Activated CD4-positive, CD25-positive, alpha-beta regulatory T cell (primary cell): ENCODE measurements around the gene WDR91.

Experiments
- DNase-seq, 4 experiments: peaks; one replicate each; lab custom pipeline; 2025; lab: John Stamatoyannopoulos, UW

The WDR91 gene

GRCh38 chr7:135197906-135198655 is 13.2 kb downstream of the WDR91 start:
- DNase-seq, result no peak

GRCh38 chr7:135197343-135197742 is 14.0 kb downstream of the WDR91 start:
- DNase-seq, result no peak

GRCh38 chr7:135195968-135196629 is 15.2 kb downstream of the WDR91 start:
- no peak for DNase-seq

DNA sequence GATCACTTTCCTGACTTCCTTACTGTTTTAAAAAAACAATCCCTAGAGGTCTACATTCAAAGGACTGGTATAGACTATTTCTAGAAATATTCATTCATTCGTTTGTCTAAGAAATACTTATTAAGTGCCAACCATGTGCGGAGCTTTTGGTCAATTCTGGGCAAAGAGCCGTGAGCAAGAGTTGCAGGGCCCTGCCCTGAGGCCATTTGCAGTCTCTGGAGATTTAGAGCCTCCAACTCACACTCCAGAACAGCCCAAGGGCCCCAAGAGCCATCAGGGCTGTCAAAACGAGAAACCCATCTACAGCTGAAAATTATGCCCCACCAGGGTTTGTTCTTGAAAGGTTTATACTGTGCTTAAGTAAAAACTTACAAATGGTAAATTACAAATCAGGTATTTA is 16.2 kb downstream of the WDR91 start:
- DNase-seq, result no peak

GRCh38 chr7:135194494-135195095 is 16.7 kb downstream of the WDR91 start:
- no peak for DNase-seq

DNA sequence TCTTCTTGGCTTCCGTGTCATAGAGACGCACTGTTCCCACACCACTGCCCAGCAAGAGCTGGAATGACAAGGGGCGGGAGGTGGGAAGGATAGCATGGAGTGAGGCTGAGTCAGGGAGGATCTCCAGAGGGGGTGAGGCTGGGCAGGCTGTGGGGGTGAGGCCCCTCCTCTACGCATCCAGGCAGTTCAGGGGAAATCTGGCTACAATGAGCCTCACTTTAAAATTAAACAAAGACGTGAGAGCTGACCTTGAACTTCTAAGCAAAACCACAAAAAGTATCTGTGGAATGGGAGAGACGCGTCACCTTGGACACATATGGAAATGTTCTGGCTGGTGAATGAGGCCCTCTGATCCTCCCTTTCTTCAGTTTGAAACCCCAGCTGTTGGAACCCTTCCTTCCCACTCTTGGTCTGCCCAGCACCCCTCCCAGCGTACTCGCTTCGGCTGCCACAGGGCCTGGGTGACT is 17.7 kb downstream of the WDR91 start:
- no peak for DNase-seq

- no peak for DNase-seq
Measured at GRCh38 chr7:135192914-135193536, 18.3 kb downstream of the WDR91 start.

GRCh38 chr7:135190703-135191102 is 20.6 kb downstream of the WDR91 start:
- no peak for DNase-seq

DNA sequence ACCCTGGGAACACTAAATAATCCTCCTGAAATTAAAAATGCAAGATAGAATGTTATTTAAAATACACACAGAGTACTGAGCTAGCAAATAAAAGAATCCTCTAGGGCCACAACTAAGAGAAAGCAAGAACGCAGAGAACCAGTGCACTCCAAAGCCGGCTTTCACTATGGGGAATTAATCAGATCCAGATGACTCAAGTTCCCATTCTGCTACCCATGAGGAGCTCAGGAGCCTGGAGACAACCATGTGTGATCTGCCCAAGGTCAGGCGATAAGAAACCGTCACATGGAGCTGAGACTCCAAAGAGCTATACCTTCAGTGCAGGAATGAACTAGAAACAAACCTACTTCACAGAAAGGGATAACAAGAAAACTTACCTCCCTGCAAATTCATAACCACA is 21.4 kb downstream of the WDR91 start:
- DNase-seq, result no peak

DNA sequence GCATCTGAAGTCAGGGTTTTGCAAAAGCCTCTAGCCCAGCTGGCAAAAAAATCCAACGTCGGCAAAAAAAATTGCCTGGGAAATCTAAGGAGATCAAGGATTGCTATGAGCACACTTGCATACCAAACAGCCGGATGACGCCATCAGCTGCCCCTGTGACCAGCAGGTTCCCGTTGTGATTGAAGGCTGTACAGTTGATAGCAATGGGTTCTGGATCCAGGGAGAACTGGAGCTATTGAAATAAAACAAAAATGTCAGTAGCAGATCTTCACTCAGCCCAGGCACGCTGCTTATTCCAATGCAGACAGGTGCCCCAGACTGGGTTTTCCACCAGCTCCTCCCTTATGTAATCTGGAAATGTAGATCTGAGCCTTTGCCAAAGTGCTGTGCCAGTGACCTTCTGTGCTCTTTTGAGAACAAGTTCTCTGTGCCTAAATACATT is 22.1 kb downstream of the WDR91 start:
- DNase-seq, result no peak

- no peak for DNase-seq
Measured at GRCh38 chr7:135188298-135188984, 22.9 kb downstream of the WDR91 start.

- no peak for DNase-seq
Measured at GRCh38 chr7:135186841-135187253, 24.5 kb downstream of the WDR91 start.

GRCh38 chr7:135186261-135186540 is 25.1 kb downstream of the WDR91 start:
- DNase-seq, result no peak

DNA sequence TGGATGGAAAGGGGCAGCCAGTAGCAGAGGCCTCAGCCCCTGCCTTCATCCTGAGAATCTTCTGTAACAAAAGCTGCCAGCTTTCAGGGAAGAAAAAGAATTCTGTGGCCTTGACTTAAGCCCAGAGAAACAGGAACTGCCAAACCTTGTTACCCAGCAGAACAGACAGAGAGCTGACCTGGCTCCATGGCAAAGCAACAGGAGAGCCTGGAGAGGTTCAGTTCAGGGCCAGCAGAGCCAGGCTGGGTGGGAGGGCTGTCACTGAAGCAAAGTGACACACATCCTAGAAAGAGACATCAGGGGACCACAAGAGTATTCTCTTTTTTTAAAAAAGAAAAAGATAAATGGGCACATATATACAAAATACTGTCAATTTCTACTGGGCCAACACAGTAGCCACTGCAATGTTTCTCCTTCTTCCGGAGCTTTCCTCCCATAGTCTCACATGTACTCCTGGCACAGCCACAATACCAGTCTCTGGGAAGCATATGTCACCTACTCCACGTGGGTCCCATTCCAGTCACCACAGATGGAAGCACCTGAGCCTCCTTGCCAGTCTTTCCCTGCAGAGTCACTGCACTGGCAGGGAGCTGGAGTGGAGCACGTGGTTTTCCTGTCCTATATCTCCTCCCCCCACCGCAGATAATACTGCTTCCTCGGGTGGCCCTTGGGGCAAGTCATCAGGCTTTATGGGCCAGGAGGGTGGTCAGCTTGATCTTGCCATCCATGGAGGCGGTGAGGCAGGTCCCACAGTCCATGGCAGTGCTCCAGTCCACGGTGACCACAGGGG is 25.7 kb downstream of the WDR91 start:
- no peak for DNase-seq

DNA sequence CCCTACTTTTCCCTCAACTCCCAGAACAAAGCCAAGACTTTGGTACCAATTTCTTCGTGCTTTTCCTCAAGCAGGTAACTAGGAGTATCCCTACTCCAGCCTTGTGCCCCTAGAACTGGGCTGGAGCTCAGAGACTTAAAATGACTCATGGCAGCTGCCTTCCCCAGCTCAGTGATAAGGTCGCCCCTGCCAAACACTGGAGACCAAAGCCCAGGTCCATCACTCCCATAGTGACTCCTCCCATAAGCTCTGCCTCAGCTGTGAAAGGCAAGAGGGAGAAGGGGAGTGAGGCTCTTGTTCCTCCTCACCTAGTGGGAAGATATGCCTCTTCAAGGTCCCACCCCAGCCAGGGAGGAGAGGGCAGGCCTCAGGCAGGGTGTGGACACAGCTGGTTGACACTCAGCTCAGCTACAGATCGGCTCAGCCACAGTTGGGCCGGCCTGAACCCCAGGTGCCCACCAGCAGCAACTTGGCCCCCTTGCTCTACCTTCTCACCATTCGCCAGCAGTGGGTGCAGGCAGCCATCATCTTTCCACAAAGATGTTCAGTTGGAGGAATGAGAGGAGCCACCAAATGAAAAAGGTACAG is 27.0 kb downstream of the WDR91 start:
- no peak for DNase-seq

- no peak for DNase-seq
Measured at GRCh38 chr7:135183478-135183877, 27.8 kb downstream of the WDR91 start.

- DNase-seq, result no peak
Measured at GRCh38 chr7:135181929-135182678, 29.2 kb downstream of the WDR91 start.

GRCh38 chr7:135181261-135181928 is 29.9 kb downstream of the WDR91 start:
- DNase-seq, result no peak

DNA sequence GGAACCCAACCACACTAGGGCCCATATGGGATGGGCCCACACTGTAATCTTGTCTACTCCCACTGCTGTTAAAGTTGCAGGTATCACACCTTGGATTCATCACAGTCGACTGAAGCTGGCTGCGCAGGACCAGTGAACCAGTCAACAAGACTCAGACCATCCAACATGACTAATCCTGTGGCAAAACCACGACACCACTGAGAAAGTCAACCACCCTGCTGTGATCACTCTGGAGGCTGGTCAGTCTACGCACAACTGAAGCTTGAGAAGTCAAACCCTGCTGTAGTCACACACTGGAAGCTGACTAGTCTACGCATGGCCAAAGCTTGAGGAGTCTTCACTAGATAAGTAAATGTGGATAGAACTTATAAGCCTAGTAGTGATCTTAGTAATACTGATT is 31.2 kb downstream of the WDR91 start:
- DNase-seq, result no peak
